Endothelial cell of umbilical vein (primary cell): Measurements from ENCODE around the gene SLC9A2.

ENCODE experiments used
- GATA2 ChIP-seq: IDR thresholded peaks from 2 replicates; pipeline ENCODE4 v1.7.0; 2011; ENCODE audit warnings: low read depth, mild to moderate bottlenecking, moderate library complexity, mixed read lengths, low read length; ENCODE audit not compliant: insufficient read length, insufficient read depth
- JUN ChIP-seq: IDR thresholded peaks from 2 replicates; pipeline ENCODE4 v1.6.1; 2011; ENCODE audit warnings: borderline replicate concordance, low read depth; ENCODE audit not compliant: insufficient read length, insufficient read depth
- POLR2A ChIP-seq: IDR thresholded peaks from 2 replicates; pipeline ENCODE4 v1.6.1; 2012; ENCODE audit warnings: low read depth, mild to moderate bottlenecking, control low read depth, low read length
- POLR2AphosphoS5 ChIP-seq: IDR thresholded peaks from 2 replicates; pipeline ENCODE4 v1.6.1; 2012; ENCODE audit warnings: low read depth, mild to moderate bottlenecking, control low read depth, low read length, moderate library complexity; ENCODE audit not compliant: insufficient read depth
- TF ChIP-seq, protein P1 (sequence below), 2 donors: IDR thresholded peaks; 1 replicate in 1 of 2; 2 replicates in 1 of 2; pipeline ENCODE4 v1.5.1; 2011; ENCODE audit warnings: low read length in 2 of 2, mild to moderate bottlenecking in 2 of 2, moderate library complexity in 2 of 2, control low read depth in 1 of 2, inconsistent platforms in 1 of 2, low read depth in 1 of 2; ENCODE audit not compliant: insufficient read depth in 1 of 2; ENCODE audit errors: extremely low read depth in 1 of 2

DNA sequence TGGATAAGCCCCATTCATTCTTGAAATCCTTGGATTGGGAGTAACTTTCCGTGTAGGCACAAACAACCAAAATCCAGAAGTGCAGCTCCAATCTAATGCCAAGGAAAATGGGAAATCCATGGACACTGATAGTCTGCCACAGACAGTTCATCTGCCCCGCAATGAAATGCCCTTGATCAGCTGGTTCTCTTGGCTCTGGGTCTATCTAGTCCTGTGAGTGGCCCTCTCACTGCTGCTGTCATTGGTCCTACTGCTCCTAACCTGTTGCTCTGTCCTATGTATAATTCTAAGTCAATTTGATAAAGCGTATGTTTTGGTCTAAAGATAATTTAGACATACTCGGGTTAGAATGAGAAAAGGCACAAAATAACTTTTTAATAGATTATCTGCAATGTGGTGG, 128.8 kb downstream of the SLC9A2 start:
- TF ChIP-seq POLR2A (no peak), POLR2AphosphoS5 (no peak), GATA2 (no peak), JUN (no peak)
- TF ChIP-seq, protein P1, sequence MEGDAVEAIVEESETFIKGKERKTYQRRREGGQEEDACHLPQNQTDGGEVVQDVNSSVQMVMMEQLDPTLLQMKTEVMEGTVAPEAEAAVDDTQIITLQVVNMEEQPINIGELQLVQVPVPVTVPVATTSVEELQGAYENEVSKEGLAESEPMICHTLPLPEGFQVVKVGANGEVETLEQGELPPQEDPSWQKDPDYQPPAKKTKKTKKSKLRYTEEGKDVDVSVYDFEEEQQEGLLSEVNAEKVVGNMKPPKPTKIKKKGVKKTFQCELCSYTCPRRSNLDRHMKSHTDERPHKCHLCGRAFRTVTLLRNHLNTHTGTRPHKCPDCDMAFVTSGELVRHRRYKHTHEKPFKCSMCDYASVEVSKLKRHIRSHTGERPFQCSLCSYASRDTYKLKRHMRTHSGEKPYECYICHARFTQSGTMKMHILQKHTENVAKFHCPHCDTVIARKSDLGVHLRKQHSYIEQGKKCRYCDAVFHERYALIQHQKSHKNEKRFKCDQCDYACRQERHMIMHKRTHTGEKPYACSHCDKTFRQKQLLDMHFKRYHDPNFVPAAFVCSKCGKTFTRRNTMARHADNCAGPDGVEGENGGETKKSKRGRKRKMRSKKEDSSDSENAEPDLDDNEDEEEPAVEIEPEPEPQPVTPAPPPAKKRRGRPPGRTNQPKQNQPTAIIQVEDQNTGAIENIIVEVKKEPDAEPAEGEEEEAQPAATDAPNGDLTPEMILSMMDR (IDR thresholded peaks at IDR 0.05; ENCODE audit: extremely low read depth in 1 of 2, insufficient read depth in 1 of 2, low read depth in 1 of 2, low read length in 2 of 2): no peak
